DND-41 (cell line): Measurements from ENCODE around the gene CHD9.

Source experiments
- ATAC-seq: fragments of 200-7000 bp; cut with Tn5 transposase; 3 replicates; pipeline ENCODE4 v1.9.1; 2021; ENCODE audit warnings: low read depth; ENCODE audit not compliant: insufficient read depth
- DNase-seq: peaks from one replicate; pipeline ENCODE4 v3.0.0-alpha.2; 2020
- H2AFZ ChIP-seq: 2 replicates; pipeline ENCODE4 v1.6.0; 2012; ENCODE audit warnings: low read depth, low read length
- H3K27ac ChIP-seq: 2 replicates; pipeline ENCODE4 v1.5.1; 2012; ENCODE audit warnings: low read length, inconsistent platforms
- H3K27me3 ChIP-seq: fragments of 200-600 bp; sonication (generic); 2 replicates; pipeline ENCODE4 v1.6.0; 2012; ENCODE audit warnings: low read length, mild to moderate bottlenecking, inconsistent platforms; ENCODE audit not compliant: insufficient read depth, poor library complexity
- H3K36me3 ChIP-seq: 2 replicates; pipeline ENCODE4 v1.5.1; 2012; ENCODE audit warnings: low read length, inconsistent platforms; ENCODE audit not compliant: insufficient read depth
- H3K4me1 ChIP-seq: 2 replicates; pipeline ENCODE4 v1.5.1; 2012; ENCODE audit warnings: mild to moderate bottlenecking, low read length; ENCODE audit not compliant: insufficient read depth
- H3K4me2 ChIP-seq: 2 replicates; pipeline ENCODE4 v1.6.0; 2012; ENCODE audit warnings: mild to moderate bottlenecking, moderate library complexity, low read length, inconsistent platforms; ENCODE audit not compliant: insufficient read depth
- H3K4me3 ChIP-seq, 2 experiments: fragments of 200-600 bp in 1 of 2; shearing (Covaris generic) in 1 of 2; 2 replicates each; pipeline ENCODE4 v1.5.1; 2012 to 2016; ENCODE audit warnings: inconsistent platforms in 2 of 2, low read length in 2 of 2, mild to moderate bottlenecking in 2 of 2, low read depth in 1 of 2, moderate library complexity in 1 of 2
- H3K79me2 ChIP-seq: 2 replicates; pipeline ENCODE4 v1.6.0; 2012; ENCODE audit warnings: low read length, inconsistent platforms; ENCODE audit not compliant: insufficient read depth
- H3K9ac ChIP-seq: 2 replicates; pipeline ENCODE4 v1.6.0; 2012; ENCODE audit warnings: low read depth, mild to moderate bottlenecking, inconsistent platforms, low read length, moderate library complexity
- H3K9me3 ChIP-seq: 2 replicates; pipeline ENCODE4 v1.5.1; 2012; ENCODE audit warnings: low read length, moderate library complexity, mild to moderate bottlenecking, inconsistent platforms; ENCODE audit not compliant: insufficient read depth, severe bottlenecking
- H4K20me1 ChIP-seq: 2 replicates; pipeline ENCODE4 v1.6.0; 2012; ENCODE audit warnings: low read length; ENCODE audit not compliant: insufficient read depth
- CTCF ChIP-seq: IDR thresholded peaks from 2 replicates; pipeline ENCODE4 v1.5.1; 2012; ENCODE audit warnings: borderline replicate concordance, low read length, moderate library complexity, mild to moderate bottlenecking; ENCODE audit not compliant: poor library complexity, severe bottlenecking; ENCODE audit errors: extremely low read depth
- EZH2 ChIP-seq: IDR thresholded peaks from 3 replicates; pipeline ENCODE4 v1.6.1; 2012; ENCODE audit warnings: borderline replicate concordance, low read depth, mild to moderate bottlenecking, moderate library complexity, low read length, inconsistent platforms; ENCODE audit not compliant: severe bottlenecking

CHD9 gene

DNA sequence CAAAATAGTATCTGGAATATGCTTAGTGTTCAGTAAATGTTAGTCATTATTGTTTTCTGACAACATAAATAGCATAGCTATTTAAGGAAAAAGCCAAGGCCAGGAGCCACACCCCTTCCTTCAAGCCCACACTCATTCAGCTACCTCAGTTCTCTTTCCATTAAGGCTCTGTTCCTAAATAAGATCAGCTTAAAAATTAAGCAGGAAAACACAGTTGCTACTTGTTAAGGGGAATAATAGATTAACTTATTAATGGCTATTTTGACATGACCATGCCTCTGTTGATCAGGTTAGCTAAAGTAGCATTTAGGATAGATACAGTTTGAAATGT, 158.1 kb downstream of the CHD9 start:
- H3K9ac ChIP-seq: no peak overlapping the region
- H3K9me3 ChIP-seq: no peaks in the 10 kb centered on the region
- DNase-seq: no peak
- H3K4me3 ChIP-seq: peak overlapping the region in 1 of 2 experiments; percentile 26; a peak in 1 of 4 replicates
- H3K4me2 ChIP-seq: peak overlapping the region; percentile 49
- peaks cover 7% of the 10 kb centered on the region; the same call in 1 of the 2 replicates for H4K20me1 ChIP-seq
- H3K27ac ChIP-seq: no peak overlapping the region
- peaks cover 98% of the 10 kb centered on the region for H3K79me2 ChIP-seq
- no peak for ATAC-seq
- TF ChIP-seq EZH2 (no peak), CTCF (no peak)
- no peak overlapping the region for H2AFZ ChIP-seq
- peaks cover 57% of the 10 kb centered on the region for H3K4me1 ChIP-seq
- H3K36me3 ChIP-seq: peaks cover 25% of the 10 kb centered on the region
- no peaks in the 10 kb centered on the region for H3K27me3 ChIP-seq

- H3K9me3 ChIP-seq: no peaks in the 10 kb centered on the region
- H3K79me2 ChIP-seq: peaks cover 98% of the 10 kb centered on the region
- no peak overlapping the region for H3K27ac ChIP-seq
- no peaks in the 10 kb centered on the region for H3K27me3 ChIP-seq
- H3K4me3 ChIP-seq: peak overlapping the region in 1 of 2 experiments; percentile 26; a peak in 1 of 4 replicates
- no peak overlapping the region for H2AFZ ChIP-seq
- H3K9ac ChIP-seq: no peak overlapping the region
- H3K36me3 ChIP-seq: peaks cover 25% of the 10 kb centered on the region
- peaks cover 56% of the 10 kb centered on the region for H3K4me1 ChIP-seq
- no peak for ATAC-seq
- TF ChIP-seq CTCF: no peak
- TF ChIP-seq EZH2: no peak
- DNase-seq: no peak
- peak overlapping the region; percentile 49 for H3K4me2 ChIP-seq
- peaks cover 7% of the 10 kb centered on the region; the same call in 1 of the 2 replicates for H4K20me1 ChIP-seq
These were observed 158.8 kb downstream of the CHD9 start for GRCh38 chr16:53213542-53213941.

GRCh38 chr16:53216798-53217197, 162.0 kb downstream of the CHD9 start:
- no peak overlapping the region for H3K4me2 ChIP-seq
- H3K27ac ChIP-seq: no peak overlapping the region
- no peak overlapping the region for H3K4me3 ChIP-seq
- TF ChIP-seq CTCF (no peak), EZH2 (no peak)
- H2AFZ ChIP-seq: no peak overlapping the region
- no peaks in the 10 kb centered on the region for H3K9me3 ChIP-seq
- no peak overlapping the region for H3K9ac ChIP-seq
- peaks cover 31% of the 10 kb centered on the region for H3K4me1 ChIP-seq
- DNase-seq (no peak), ATAC-seq (no peak)
- H3K79me2 ChIP-seq: peaks cover 98% of the 10 kb centered on the region
- H3K27me3 ChIP-seq: no peaks in the 10 kb centered on the region
- peaks cover 18% of the 10 kb centered on the region; the same call in 1 of the 2 replicates for H3K36me3 ChIP-seq
- peaks cover 21% of the 10 kb centered on the region; the same call in 1 of the 2 replicates for H4K20me1 ChIP-seq

DNA sequence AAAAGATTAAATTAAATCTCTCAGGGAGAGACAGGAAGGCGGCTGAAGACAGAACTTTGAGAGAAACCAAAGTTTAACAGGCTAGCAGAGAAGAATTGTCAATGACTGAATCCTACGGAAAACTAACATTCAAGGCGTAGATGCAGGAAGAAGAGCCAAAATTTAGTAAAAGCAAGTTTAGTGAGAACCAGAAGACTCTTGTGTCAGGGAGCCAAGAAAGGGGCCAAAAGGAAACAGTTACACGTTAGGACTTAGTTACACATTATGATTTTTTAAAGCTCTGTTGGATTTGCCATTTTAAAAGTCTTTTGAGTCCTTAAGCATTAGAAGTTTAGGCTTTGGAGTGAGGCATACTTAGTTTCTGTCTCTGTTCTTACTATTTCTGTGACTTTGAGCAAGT, 164.6 kb downstream of the CHD9 start:
- Histone ChIP-seq H3K4me1 (peaks cover 8% of the 10 kb centered on the region), H3K9ac (no peak overlapping the region), H3K4me2 (no peak overlapping the region), H4K20me1 (peaks cover 18% of the 10 kb centered on the region; the same call in 1 of the 2 replicates), H3K79me2 (peaks cover 96% of the 10 kb centered on the region), H3K27me3 (no peaks in the 10 kb centered on the region), H3K27ac (no peak overlapping the region; the same call in 1 of the 2 replicates), H3K36me3 (peaks cover 32% of the 10 kb centered on the region), H3K9me3 (no peaks in the 10 kb centered on the region), H2AFZ (no peak overlapping the region), H3K4me3 (no peak overlapping the region)
- TF ChIP-seq EZH2: no peak
- TF ChIP-seq CTCF: no peak
- ATAC-seq (no peak), DNase-seq (no peak)
